Right atrium auricular region (tissue), 2 donors: ENCODE data around the gene CDSN. TPM values are rescaled to one million over a fixed set of nuclear protein-coding genes. Genes with fewer than 3 reads are reported as not detected.

Source experiments
- DNase-seq: peaks from one replicate; pipeline ENCODE4 v3.0.0-alpha.2; 2019; ENCODE audit warnings: low spot score
- H3K27ac ChIP-seq, 2 donors: fragments of 200-600 bp; sonication (generic); 1 replicate in 1 of 2; 2 replicates in 1 of 2; pipeline ENCODE4 v1.5.1; 2016 to 2019
- H3K27me3 ChIP-seq, 2 donors: fragments of 200-600 bp; sonication (generic); one replicate each; pipeline versions ENCODE4 v1.5.1 to v1.6.0; 2017 to 2019
- H3K36me3 ChIP-seq: fragments of 200-600 bp; sonication (generic); one replicate; pipeline ENCODE4 v1.5.1; 2016
- H3K4me1 ChIP-seq, 2 donors: fragments of 200-600 bp; sonication (generic); one replicate each; pipeline versions ENCODE4 v1.5.1 to v1.6.0; 2017 to 2019
- H3K4me3 ChIP-seq, 2 donors: fragments of 200-600 bp; sonication (generic); 1 replicate in 1 of 2; 2 replicates in 1 of 2; pipeline ENCODE4 v1.5.1; 2017 to 2019; ENCODE audit warnings: mild to moderate bottlenecking in 1 of 2, moderate library complexity in 1 of 2
- H3K9me3 ChIP-seq, 2 donors: fragments of 200-600 bp; sonication (generic); one replicate each; pipeline ENCODE4 v1.5.1; 2019
- total RNA-seq, 2 donors: library from RNA; depleted of rRNA; stranded (reverse); fragments of >200 nt; gene quantifications; one replicate each; pipeline ENCODE4 v1.1.0, GENCODE V29; 2016
- TF ChIP-seq, protein P1 (sequence below), 2 donors: fragments of 200-600 bp; sonication (generic); IDR thresholded peaks; one replicate each; pipeline ENCODE4 v1.5.1; 2019; ENCODE audit warnings: antibody characterized with exemption in 2 of 2

Gene CDSN
- total RNA-seq, 2 donors from 2014 or later = not detected

DNA sequence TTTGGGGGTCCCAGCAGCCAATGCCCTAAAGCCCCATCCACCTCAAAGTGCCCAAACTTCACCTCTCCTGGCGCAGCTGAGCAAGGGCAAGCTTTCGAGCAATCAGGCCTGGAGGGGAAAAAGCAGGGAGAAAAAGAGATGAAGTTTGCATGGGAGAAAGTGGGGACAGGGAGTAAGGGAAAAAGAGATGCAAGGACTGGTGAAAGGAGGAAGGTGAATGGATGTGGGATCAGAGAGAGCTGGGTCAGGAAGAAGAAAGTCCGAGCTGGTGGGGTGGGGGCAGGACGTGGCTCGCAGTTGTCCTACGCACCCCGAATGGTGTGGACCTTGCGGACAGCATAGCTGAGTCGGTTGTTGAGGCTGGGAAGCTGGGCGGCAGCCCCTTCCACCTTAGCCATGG lies 25.1 kb upstream of the CDSN start:
- Histone ChIP-seq H3K36me3 (peaks cover 15% of the 10 kb centered on the region), H3K27me3 (no peaks in the 10 kb centered on the region), H3K9me3 (no peaks in the 10 kb centered on the region), H3K4me3 (no peak overlapping the region), H3K4me1 (peaks cover 0 to 13% of the 10 kb centered on the region in 2 donors), H3K27ac (no peak overlapping the region)
- TF ChIP-seq, protein P1, sequence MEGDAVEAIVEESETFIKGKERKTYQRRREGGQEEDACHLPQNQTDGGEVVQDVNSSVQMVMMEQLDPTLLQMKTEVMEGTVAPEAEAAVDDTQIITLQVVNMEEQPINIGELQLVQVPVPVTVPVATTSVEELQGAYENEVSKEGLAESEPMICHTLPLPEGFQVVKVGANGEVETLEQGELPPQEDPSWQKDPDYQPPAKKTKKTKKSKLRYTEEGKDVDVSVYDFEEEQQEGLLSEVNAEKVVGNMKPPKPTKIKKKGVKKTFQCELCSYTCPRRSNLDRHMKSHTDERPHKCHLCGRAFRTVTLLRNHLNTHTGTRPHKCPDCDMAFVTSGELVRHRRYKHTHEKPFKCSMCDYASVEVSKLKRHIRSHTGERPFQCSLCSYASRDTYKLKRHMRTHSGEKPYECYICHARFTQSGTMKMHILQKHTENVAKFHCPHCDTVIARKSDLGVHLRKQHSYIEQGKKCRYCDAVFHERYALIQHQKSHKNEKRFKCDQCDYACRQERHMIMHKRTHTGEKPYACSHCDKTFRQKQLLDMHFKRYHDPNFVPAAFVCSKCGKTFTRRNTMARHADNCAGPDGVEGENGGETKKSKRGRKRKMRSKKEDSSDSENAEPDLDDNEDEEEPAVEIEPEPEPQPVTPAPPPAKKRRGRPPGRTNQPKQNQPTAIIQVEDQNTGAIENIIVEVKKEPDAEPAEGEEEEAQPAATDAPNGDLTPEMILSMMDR (IDR thresholded peaks at IDR 0.05) = no peak
- DNase-seq = no peak

DNA sequence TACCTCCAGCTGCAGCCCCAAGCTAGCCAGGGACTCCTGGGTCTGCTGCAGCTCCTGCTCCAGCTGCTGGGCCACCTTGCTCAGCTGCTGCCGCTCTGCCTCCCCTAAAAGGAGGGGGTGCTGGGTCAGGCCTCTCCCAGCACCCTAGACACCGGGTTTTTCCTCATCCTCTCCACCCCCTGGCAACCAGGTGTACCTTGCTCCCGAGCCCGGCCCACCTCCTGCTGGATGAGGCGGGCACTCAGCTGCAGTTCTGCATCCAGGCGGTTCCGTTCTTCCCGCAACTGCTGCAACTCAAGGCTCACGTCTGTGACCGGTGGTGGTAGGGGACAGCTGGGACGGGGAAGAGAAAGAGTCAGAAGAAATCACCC lies 24.7 kb upstream of the CDSN start:
- Histone ChIP-seq H3K4me1 (peaks cover 0 to 13% of the 10 kb centered on the region in 2 donors), H3K27ac (no peak overlapping the region), H3K9me3 (no peaks in the 10 kb centered on the region), H3K4me3 (no peak overlapping the region), H3K36me3 (peaks cover 11% of the 10 kb centered on the region), H3K27me3 (no peaks in the 10 kb centered on the region)
- TF ChIP-seq, protein P1 (IDR thresholded peaks at IDR 0.05) = no peak
- no peak for DNase-seq

DNA sequence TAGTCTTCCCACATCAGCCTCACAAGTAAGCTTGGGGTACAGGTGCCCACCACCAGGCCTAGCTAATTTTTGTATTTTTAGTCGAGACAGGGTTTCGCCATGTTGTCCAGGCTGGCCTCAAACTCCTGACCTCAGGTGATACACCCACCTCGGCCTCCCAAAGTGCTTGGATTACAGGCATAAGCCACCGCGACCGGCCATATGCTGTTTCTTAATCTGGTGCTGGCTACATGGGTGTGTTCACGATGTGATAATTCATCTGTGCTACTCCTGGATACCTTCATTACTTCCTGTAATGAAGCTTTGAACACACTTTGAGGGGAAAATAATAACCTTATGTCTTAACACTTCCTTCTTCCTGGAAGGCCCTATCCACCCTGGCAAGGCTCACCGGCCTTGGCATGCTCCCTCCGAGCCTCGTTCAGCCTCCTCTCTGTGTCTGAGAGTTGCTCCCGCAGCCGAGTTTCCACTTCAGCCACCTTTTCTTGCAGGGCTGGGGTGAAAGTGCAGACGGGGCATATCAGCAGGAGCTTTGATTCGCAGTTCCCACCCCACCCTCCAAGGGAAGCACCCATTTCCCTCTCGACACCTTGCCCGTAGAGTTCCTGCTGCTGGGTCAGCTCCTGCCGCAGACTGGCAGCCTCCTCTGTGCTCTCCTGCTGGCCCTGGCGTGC lies 24.2 kb upstream of the CDSN start:
- Histone ChIP-seq H3K4me3 (no peak overlapping the region), H3K4me1 (peaks cover 0 to 14% of the 10 kb centered on the region in 2 donors), H3K36me3 (peaks cover 7% of the 10 kb centered on the region), H3K27ac (no peak overlapping the region), H3K9me3 (no peaks in the 10 kb centered on the region), H3K27me3 (no peaks in the 10 kb centered on the region)
- DNase-seq = no peak
- TF ChIP-seq, protein P1 (IDR thresholded peaks at IDR 0.05) = no peak

DNA sequence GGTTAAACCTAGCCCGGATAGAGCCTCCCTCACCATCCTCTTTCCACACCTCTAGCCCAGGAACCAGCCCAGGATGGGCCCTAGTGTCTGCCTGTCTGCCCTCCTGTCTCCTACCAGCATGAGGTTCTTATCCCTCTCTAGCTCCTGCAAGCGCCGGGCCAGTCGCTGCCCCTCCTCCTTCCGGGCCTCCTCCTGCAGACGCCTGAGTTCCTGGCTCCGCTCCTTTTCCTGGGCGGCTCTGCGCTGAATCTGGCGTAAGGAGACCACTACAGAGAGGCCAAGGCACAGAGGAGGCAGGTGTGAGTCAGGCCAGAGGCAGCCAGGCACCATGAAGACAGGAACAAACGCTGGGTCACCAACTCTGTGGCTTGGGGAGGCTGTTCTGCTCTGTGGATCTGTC lies 22.9 kb upstream of the CDSN start:
- Histone ChIP-seq H3K27me3 (no peaks in the 10 kb centered on the region), H3K4me1 (peaks cover 0 to 18% of the 10 kb centered on the region in 2 donors), H3K9me3 (no peaks in the 10 kb centered on the region), H3K27ac (peak overlapping the region in 1 of 2 donors; percentile 40), H3K4me3 (no peak overlapping the region), H3K36me3 (peaks cover 7% of the 10 kb centered on the region)
- TF ChIP-seq, protein P1 (IDR thresholded peaks at IDR 0.05) = no peak
- DNase-seq = peak; percentile 74

DNA sequence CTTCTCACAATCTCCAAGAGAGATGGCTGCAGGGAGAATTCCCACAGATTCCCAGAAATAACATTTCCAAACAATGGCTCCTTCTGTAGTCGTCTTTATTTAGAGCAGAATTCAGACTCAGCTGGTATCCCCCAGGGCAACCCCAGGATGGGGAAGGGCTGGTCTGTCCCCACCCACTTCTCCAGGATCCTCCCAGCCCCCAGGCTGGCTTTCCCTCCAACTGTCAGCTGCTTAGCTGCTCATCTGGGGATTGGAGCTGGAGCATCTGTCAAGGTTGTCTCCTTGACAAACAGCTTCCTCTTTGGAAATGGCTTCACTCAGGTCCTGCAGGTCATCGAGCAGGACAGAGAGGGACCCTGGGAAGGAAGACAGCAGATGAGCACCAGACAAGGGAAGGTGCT lies 22.1 kb upstream of the CDSN start:
- Histone ChIP-seq H3K27ac (peak overlapping the region in 1 of 2 donors; percentile 25), H3K9me3 (no peaks in the 10 kb centered on the region), H3K4me3 (no peak overlapping the region), H3K36me3 (peaks cover 7% of the 10 kb centered on the region), H3K27me3 (no peaks in the 10 kb centered on the region), H3K4me1 (peaks cover 0 to 25% of the 10 kb centered on the region in 2 donors)
- TF ChIP-seq, protein P1 (IDR thresholded peaks at IDR 0.05) = no peak
- DNase-seq = no peak

DNA sequence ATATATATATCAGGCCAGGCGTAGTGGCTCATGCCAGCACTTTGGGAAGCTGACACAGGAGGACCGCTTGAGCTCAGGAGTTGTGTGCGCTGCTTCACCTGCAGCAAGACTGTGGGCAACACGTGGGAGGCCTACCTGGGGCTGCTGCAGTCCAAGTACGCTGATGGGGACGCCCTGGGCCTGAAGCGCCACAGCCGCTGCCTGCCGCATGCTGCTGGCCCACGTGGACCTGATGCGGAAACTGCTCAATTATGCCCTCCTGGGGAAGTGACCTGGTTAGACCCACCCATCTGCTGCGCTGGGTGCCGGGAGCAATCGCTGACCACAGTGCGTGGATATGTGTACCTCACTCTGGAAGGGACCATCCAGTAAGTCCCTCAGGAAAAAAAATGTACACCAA lies 20.4 kb upstream of the CDSN start:
- no peak for DNase-seq
- no peaks in the 10 kb centered on the region for H3K9me3 ChIP-seq
- H3K27me3 ChIP-seq = no peaks in the 10 kb centered on the region
- peaks cover 7% of the 10 kb centered on the region for H3K36me3 ChIP-seq
- no peak overlapping the region for H3K4me3 ChIP-seq
- peaks cover 0 to 27% of the 10 kb centered on the region in 2 donors for H3K4me1 ChIP-seq
- TF ChIP-seq, protein P1 (IDR thresholded peaks at IDR 0.05) = no peak
- H3K27ac ChIP-seq = no peak overlapping the region
